Stimulated activated CD4-positive, alpha-beta T cell treated with anti-CD3 and anti-CD28 coated beads, Interleukin-2, amount 100 ng/mL, for 4 hours (primary cell): ENCODE results near the gene GALNT17.
"Not testable (repeated sequence)": the region's sequence is repeated elsewhere in the genome, so short reads cannot be mapped to it uniquely, and the experiment has no call there.

Experiments
- DNase-seq: peaks from one replicate; pipeline ENCODE4 v3.0.0-alpha.2; 2020; ENCODE audit warnings: low read depth

Gene GALNT17

DNA sequence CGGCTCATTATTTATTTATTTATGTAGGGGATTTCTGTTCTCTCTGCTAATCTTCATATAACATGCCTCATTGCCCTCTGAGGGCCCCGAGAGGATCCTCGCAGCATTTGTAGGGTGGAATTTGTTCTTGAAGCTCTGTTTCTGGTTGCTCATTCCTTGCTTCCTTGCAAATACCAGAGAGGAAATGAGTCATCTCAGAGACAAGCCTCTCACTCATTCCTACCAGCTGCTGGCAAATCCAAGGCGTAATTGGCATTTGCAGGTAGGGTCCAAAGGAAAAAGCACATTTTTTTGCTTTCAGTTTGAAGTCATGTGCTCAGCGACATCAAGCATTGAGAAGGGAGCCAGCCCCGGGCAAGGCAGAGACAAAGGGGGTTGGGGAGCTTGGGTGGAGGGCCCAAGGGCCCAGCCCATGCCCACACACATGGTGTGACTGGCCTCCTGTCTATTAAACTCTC lies 501.6 kb downstream of the GALNT17 start:
- no peak for DNase-seq

DNA sequence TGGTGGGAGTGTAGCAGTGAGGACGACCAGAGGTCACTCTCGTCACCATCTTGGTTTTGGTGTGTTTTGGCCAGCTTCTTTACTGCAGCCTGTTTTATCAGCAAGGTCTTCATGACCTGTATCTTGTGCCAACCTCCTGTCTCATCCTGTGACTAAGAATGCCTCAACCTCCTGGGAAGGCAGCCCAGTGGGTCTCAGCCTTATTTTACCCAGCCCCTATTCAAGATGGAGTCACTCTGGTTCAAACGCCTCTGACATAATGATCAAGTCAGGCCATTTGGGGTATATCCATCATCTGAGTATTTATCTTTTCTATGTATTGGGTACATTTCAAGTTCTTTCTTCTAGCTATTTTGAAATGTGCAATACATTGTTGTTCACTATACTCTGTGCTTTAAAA lies 503.9 kb downstream of the GALNT17 start:
- DNase-seq, result not testable (repeated sequence)

DNA sequence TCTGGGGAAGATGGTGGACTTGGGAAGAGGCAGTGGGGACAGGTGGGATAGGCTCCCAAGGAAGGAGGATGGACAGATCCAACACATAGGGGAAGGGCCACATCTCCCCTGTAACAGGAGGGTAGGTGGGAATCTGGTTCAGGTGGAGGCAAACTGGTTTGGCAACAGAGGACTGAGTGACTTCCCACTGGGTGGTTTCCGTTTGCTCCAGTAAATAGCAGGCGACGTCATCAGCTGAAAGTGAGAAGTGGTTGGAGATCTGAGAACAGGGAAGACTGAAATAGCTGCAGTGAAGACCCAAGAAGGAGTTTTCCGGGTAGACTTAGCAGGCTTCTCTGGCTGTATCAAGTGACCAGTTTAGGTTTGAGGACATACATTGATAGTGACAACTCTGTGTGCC lies 504.4 kb downstream of the GALNT17 start:
- DNase-seq, result no peak

DNA sequence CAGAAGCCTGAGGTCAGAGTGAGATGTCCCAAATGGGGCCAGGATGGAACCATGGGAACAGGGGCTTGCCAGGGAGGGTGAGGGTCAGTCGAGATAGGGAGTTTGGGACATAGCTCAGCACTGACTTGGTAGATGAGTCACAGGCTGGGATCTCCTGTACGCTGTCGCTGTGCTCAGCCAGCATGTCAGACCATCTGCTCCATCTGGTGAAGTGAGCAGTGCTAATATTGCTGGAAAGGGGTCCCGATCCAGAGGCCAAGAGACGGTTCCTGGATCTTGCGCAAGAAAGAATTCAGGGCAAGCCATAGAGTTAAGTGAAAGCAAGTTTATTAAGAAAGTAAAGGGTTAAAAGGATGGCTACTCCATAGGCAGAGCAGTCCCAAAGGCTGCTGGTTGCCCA lies 505.6 kb downstream of the GALNT17 start:
- DNase-seq, result no peak

DNA sequence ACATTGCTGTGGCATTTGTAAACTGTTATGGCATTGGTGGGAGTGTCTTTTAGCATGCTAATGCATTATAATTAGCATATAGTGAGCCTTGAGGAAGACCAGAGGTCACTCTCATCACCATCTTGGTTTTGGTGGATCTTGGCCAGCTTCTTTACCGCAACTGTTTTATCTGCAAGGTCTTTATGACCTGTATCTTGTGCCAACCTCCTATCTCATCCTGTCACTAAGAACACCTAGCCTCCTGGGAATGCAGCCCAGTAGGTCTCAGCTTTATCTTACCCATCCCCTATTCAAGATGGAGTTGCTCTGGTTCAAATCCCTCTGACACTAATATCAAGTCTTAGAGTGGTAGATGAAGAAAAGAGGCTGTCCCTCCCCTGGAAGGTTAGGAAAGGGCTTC lies 506.2 kb downstream of the GALNT17 start:
- no peak for DNase-seq

DNA sequence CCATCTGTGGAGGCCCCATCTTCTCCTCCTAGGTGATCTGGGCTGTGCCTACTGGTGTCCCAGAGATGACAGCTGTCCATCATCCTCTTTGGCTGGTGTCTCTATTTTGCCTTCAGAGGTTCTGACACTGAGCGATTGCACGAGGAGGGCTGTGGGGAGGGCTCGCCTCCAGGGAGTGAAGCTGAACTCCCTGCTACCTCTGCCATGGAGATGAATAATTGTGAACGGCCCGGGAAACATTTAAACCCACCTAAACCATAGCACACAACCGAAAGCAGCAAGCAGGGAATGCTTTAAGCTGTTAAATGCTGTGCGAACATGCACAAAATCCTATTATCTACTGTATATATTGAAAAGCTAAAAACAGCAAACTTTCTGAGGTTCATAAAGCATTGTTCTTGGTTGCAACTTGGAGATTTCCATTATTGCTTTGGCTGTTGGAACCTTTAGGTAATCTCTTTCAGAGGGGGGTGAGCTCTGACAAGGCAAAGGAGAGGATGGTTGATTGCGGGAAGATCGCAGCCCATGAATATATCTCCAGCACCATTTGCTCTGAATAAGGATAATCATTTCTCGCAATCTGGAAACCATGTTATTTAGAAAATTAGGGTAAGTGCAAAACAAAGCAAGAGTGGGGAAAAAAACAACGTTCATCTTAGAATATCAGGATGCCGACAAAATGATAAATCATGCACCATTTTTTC lies 507.6 kb downstream of the GALNT17 start:
- no peak for DNase-seq

DNA sequence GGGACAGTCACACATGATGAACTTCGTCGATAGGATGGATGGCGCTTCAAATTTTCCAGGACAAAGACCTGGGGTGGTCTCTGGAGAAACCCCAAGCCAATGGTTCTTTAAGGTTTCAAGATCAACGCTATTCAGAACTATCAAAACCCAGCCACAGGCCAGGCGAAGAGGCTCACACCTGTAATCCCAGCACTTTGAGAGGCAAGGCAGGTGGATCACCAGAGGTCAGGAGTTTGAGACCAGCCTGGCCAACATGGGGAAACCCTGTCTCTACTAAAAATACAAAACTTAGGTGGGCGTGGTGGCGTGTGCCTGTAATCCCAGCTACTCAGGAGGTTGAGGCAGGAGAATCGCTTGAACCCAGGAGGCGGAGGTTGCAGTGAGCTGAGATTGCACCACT lies 511.1 kb downstream of the GALNT17 start:
- DNase-seq, result not testable (repeated sequence)

DNA sequence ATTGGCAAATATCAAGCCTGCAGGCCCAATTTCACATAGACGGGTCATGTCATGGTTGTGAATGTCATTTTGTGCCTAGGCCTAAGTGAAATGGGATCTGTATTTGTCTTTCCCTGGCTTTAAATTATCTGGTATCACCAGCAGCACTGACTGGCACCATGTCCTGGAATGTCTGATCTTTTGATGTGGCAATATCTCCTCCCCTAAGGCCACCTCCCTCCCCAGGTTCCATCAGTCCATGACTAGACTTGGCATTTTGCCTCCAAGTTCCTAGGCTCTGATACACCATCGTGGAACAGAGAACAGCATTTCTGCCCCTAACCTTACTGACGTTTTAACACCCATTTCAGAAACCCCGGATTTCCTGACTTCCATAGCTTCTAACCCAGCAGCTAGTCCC lies 513.9 kb downstream of the GALNT17 start:
- DNase-seq, result no peak

DNA sequence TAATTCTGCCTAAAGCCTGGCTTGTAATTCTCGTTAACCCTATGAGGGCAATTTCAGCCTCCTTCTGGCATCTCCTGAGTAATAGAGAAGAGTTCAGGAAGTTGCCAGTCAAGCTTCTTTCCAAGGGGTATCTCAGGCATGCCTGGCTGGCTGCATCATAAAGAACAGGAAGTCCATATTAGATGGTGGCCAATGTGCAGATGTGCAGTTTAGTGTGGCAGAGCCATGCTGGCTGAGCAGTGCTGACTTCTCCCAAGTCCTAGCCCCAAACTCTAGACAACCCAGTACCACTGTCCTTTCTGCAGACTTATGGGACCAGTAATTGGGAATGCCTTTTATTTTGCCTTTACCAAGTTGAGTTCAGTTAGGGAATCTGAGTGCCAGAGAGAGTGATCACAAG lies 517.9 kb downstream of the GALNT17 start:
- no peak for DNase-seq

DNA sequence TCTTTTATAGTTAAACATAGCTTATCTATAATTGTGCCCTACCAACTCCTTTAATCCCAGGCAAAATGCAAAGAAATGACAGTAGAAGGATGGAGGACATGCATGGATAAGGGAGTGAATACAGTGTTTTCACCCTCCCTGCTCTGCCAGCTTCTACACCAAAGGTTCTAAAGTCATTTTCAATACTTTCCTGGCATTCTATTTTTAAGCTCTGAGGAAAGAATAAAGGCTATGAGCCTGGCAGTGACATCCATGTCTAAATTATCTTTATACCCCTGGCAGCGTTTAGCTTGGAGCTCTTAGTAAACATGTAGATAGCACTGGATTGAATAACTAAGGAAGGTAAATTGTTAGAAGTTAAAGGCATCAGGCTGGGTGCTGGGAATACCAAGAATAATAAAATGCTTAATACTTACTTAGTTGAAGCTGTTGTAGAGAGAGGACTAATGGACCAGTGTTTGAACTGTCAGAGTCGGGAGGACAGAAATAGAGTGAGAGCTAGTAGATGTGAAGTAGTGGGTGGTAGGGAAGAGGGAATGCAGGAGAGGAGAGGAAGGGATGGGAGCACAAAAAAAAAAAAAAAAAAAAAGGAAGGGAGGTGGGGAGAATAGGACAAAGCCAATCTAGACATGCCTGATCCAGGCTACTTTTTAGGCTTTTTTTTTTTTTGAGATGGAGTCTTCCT lies 518.9 kb downstream of the GALNT17 start:
- DNase-seq, result no peak

DNA sequence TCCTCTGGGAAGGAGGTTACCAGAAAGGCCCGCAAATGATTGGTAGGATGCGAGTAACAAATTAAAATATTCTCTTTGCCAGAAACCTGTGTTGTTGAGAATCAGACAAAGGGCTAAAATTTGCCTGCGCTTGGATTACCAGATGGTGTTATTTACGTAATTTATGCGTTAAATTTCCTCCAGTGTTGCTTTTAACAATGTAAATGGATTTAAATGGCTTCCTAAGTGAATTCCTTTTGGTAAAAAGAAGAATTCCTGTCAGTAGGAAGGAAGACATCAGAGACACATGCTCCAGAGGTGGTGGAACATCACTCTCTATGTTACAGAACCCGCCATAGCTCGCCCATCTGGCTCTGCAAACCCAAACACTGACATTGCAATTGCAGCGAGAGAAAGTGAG lies 520.6 kb downstream of the GALNT17 start:
- no peak for DNase-seq

DNA sequence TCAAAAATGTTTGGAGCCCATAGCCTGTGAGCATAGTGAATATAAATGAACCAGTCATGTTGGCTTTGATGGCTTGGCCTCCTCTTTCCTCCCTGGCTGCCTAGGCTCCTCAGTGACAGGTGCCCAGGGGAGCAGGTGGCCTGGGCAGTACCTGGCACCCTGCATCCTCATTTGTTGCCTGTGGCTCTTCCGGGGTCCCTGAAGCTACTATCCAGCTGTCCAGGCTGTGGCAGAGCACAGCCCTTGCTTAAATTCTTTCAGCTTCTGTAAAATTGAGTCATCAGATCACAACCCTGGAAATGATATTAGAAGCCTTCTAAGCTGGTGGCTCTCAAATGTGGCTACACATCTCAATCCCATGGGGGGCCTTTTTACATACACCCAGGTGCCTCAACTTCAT lies 525.4 kb downstream of the GALNT17 start:
- DNase-seq, result no peak

DNA sequence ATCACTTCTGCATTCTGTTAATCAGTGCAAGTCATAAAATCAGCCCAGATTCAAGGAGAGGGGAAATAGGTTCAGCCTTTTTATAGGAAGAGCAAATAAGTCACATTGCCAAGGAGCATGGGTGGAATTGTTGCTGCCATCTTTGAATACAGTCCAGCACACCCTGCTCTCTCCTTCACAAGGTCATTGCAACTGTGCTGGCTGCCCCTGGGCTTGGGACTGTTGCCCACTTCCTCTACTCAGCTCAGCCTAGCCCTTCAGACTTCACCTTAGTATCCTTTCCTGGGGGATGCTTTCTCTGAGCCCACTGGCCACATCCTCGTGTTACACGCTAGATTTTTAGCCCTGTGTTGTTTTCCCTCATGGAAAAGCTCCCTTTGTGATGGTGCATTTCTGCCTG lies 527.7 kb downstream of the GALNT17 start:
- no peak for DNase-seq

DNA sequence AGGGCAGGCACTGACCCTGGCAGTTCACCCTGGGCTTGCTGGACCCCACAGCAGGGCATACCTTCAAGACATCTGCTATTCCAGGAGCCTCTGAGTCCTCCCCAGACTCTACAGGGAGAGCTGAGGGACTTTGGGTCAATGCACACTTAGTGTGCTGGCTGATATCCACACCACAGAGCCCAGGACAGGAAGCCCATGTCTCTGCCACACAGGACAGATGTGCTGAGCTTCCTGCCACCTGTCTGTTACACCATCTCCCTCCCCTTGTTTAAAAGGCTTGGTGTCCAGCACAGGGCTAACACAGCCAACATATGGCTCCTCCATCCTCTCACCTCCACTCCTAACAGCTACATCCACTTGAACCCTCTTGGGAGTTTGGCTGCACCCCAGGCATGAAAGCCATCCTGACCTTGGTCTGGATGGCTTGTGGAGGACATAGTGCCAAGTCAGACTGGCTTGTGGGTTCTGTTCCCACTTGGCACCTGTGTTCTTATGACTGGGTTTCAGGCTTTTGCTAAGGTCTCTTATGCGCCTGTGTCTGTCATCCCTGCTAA lies 529.8 kb downstream of the GALNT17 start:
- no peak for DNase-seq

DNA sequence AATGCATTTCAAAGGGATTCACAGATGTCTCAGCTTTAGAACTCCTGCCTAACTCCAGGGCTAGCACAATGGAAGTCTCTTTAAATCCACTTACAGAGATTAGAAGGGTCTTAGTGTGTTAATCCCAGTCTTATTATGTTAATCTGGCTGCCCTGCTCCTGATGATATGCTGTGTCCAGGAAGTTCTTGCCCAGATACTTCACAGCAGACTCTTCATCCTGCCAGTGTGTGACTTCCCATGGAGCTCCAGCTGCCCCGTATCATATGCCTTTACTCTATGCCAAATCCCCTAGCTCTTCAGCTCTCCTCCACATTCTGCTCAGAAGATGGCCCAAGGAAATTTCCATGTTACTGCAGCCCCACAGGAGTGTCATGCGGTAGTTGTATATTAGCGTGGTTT lies 533.8 kb downstream of the GALNT17 start:
- no peak for DNase-seq

DNA sequence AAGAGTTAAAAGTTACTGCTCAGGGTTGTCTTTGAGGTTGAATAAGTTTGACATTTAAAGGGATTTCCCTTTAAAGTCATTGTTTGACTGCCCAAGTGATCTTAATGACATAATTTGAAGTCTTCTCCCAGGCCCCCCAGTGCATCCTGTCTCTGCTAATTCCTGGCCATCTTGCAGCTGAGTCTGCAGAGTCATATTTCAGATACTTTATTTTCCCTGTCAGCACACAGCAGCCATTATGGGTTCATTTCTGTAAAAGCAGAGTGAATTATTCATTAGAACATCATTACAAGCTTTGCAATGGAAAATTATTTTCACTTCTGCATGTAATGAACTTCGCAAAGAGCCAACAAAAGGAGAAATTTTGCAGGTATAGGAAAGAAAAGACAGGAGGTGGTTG lies 536.6 kb downstream of the GALNT17 start:
- DNase-seq, result no peak

DNA sequence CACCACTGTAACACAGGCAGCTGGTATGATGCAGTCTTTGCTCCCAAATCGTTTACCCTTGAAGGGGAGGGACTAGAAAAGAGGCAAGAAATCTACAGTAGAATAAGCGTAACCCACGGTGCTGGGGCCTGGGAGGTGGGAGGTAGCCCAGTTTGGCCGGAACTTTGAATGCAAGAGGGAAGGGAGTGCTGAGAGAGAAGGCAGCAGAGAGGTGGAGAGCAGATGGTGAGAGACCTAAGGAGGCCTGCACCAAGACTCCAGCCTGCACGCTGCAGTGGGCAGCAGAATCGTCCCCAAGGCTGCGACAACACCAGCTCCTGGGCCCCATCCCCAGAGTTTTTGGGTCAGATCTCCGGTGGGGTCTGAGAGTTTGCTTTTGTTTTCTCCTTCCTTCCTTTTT lies 547.5 kb downstream of the GALNT17 start:
- no peak for DNase-seq

DNA sequence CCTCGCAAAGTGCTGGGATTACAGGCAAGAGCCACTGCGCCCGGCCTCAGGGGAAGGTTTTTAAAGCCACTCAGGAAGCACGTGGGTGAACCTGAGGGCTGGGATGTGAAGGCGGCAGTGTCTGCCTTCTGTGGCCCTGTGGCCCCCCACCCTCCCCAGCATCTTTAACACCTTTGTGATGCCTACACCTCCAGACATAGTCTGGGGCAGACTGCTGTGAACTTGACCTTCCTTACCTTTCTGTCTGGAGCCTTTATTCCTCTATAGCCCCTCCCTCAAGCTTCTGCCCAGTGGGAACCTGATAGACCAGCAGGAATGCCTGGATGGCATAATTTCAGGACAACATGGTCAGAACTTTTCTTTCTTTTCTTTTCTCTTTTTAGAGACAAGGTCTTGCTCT lies 550.2 kb downstream of the GALNT17 start:
- no peak for DNase-seq

DNA sequence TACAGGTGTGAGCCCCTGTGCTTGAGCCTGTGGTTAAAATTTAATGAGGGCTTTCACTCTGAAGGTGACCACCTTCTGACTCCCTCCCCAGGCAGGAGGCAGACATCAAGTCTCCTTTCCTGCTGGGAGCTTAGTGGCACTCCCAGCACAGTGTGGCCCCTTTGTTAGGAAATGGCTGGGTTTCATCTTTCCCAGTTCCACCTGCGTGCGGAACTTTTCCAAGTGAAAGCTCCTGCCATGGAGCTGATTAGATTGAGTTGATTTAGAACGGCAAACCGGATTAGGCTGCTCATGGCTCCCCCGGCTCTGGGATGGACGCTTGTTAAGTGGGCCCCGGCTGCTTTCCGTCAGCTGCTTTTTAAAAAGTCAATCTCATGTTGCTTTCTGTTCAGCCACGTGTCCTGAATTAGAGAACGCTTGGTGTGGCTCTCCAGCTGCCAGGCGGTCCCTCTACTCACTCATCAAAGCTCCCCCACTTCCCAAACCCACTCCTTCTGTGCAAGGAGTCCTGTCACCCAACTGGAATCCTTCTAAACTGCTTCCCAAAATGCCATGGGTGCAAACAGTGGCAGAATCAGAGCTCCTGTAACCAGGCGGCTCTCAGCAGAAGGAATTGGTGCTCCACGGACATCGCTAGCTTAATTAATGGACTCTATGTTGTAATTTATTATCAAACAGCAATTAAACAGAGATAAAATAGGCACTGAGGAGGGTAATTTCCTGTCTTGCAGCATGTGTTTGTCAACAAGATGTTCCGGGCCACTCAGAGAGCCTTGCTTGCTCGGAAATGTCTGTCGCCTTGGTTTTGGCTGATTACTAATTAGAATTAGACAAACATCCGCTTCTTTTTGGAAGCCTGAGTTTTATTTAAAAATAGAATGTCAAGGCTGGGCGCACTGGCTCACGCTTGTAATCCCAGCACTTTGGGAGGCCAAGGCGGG lies 551.2 kb downstream of the GALNT17 start:
- no peak for DNase-seq

DNA sequence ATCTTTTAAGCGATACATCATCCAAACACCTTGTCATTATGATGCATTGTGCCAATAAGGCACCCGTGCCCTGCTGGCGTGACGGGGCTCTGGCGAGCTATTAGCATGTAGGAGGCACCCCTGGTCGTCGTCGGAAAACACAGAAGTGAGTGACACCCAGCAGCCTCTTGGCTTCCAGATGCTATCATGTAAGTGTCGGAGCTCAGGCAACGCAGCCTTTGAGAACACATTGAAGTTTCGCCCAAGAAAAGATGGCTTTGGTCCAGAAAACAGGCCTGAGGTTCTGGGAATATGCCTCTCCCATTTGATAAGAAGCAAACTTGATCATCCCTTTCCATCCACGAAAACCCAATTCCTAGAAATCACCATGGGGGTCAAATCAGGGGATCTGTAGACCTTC lies 555.3 kb downstream of the GALNT17 start:
- DNase-seq, result no peak

DNA sequence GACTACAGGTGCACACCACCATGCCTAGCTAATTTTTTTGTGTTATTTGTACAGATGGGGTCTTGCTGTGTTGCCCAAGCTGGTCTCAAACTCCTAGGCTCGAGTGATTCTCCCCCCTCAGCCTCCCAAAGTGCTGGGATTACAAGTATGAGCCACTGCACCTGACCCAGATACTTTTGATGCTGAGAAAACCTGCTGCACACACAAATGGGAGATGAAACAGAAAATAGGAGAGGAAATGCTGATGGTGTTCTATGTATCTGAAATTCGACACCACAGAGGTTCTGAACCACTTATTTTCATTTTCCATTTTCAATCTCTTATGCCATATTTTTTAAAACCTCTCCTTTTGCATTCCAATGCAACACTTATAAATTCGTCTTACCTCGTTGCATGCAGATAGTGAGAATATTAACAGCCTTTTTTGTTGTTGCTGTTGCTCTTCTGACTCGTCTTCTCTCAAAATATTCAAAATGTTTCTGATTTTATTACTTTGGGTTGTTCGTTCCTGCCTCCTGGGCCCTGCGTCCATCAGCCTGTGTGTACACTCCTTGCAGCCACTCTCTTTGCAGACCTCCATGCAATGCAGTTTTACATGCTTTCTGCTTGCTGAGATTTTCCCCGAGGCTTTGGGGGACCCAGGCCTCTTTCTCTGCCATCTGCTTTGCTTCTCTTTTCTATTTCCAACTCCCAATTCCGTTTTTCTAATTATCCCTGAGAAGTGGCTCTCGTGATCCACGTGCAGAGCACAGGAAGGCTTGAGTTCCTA lies 556.1 kb downstream of the GALNT17 start:
- DNase-seq, result no peak

DNA sequence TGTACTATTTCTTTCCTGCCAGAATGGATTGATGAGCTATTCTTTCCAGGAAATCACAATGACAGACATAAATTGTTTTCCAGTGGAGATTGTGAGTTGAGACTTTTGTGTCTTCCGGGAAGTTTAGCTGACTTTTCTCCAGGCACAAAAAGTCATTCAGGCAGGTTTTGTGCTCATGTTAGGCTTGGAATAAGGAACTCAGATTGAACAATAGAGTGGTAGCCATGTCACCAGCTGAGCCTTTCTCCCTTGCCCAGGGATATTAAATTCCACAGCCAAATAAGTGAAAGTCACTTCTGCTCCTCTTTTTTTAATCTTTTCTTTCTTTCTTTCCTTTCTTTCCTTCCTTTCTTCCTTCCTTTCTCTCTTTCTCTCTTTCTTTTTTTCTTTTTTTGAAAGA lies 559.6 kb downstream of the GALNT17 start:
- no peak for DNase-seq
